GM19023 (cell line): ENCODE measurements around the gene KIAA1549.
"Not testable (repeated sequence)": the region's sequence is repeated elsewhere in the genome, so short reads cannot be mapped to it uniquely, and the experiment has no call there.

Experiments used
- ATAC-seq: cut with Tn5 transposase; IDR thresholded peaks from one replicate; pipeline ENCODE4 v1.9.1; 2021; ENCODE audit warnings: mild to moderate bottlenecking, moderate library complexity; ENCODE audit not compliant: unreplicated experiment

The KIAA1549 gene

DNA sequence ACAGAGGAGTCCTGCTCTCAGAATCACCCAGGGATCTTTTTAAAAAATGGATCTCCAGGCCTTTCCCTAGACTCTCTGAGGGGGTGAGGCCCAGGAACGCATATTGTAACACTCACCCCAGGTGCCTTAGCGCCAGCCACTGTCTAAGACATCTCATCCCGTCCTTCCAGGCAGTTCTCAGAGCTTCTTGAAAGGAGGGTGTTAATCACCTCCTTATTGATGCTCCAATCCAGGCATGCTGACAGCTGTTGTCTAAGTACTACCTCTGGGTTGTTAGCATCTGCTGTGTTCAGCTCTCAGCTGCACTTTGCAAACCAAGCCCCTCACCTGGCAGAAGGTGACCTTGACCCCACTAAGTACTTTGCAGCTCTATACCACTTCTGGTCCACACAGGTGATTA lies 36.0 kb downstream of the KIAA1549 start:
- ATAC-seq: no peak

GRCh38 chr7:138944592-138944991 lies 36.6 kb downstream of the KIAA1549 start:
- no peak for ATAC-seq

DNA sequence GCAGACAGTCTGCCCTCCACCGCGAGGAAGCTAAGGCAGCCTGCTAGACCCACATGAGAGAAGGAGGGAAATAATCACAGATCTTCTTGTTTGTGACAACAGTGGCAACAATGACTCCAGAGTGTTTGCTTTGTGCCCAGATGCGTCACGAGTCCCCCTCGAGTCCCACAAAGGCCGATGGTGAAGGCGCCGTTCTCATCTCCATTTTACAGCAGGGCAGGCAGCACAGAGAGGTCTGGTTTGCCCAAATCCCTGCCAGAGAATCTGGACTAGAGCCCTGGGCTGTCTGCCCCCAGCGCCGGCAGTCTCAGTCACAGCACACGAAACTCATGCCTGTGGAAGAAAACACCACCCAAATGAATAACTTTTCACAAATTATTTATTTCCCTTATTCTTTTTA lies 38.1 kb downstream of the KIAA1549 start:
- no peak for ATAC-seq

- ATAC-seq: no peak
These were observed 39.6 kb downstream of the KIAA1549 start for GRCh38 chr7:138941545-138941944.

GRCh38 chr7:138940602-138941001 lies 40.6 kb downstream of the KIAA1549 start:
- ATAC-seq: not testable (repeated sequence)

DNA sequence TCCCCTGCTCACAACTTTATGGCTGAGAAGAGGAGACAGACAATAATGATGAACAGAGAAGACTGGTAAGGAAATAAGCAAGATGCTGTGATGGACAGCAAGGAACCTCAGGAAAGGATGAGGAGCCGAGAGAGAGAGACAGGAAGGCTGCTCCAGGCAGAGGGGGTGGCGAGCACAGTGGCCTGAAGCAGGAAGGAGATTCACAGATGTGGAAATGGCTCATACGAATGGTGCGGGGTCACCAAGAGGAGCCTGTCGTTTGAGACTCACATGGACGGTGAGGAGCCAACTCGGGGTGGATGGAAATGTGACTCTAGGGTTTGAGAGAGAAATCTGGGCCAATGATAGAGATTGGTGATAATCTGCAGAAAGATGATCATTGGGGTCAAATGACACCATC lies 43.7 kb downstream of the KIAA1549 start:
- no peak for ATAC-seq

DNA sequence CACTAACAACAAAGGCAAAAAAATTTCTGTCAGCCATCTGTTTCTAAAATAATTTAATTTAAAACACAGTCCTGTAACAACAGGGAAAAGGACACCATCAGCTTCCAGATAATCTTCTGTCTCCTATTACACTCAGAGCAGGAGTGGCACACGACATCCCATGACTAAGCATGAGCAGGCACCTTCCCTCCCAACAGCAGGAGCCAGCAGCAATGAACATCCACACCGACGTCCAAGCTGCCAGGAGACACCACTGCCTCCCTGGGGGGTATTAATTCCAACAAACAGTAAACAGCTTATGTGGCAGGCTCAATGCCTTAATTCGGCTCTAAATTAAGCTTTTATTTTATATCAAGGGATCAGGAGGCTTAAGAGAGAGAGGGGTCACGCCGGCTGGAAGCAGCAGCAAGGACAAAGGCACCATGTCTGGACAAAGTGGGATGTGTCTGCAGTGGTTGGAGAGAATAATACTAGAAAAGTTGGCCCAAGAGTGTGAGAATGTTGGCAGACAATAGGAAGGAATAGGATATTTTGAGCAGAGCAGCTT lies 45.7 kb downstream of the KIAA1549 start:
- ATAC-seq: no peak

DNA sequence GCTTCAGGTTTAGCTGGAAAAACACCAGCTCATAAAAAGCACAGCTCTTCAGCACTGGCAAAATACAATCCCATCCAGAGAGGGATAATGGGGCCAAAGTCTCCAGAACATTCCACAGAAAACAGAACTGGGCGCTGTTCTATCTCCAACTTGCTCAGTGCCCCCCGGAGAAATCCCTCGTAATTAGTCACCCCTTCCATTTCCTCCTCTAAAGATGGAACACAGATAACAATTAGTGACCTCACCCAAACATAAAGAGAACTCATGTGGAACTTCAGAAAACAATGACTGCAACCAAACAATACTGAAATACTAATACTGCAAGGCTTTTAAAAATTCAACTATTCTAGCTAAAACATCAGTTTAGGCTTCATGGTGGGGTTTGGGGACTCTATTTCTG lies 46.3 kb downstream of the KIAA1549 start:
- no peak for ATAC-seq

GRCh38 chr7:138934367-138934766 lies 46.8 kb downstream of the KIAA1549 start:
- no peak for ATAC-seq

GRCh38 chr7:138932870-138933269 lies 48.3 kb downstream of the KIAA1549 start:
- ATAC-seq: no peak

- ATAC-seq: no peak
These were observed 48.8 kb downstream of the KIAA1549 start for GRCh38 chr7:138932427-138932826.

DNA sequence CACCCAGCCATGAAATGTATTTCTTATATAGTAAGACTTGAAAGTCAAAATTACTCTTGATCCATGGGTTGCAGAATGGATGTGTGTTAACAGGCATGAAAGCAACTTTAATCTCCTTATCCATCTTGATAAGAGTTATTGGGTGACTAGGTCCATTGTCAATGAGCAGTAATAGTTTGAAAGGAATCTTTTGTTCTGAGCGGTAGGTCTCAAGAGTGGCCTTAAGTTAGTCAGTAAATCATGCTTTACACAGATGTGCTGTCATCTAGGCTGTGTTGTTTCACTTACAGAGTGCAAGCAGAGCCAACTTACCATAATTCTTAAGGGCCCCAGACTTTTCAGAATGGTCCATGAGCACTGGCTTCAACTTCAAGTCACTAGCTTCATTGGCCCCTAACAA lies 51.2 kb downstream of the KIAA1549 start:
- ATAC-seq: no peak

GRCh38 chr7:138926241-138926612 lies 55.0 kb downstream of the KIAA1549 start:
- peak; percentile 21 for ATAC-seq

DNA sequence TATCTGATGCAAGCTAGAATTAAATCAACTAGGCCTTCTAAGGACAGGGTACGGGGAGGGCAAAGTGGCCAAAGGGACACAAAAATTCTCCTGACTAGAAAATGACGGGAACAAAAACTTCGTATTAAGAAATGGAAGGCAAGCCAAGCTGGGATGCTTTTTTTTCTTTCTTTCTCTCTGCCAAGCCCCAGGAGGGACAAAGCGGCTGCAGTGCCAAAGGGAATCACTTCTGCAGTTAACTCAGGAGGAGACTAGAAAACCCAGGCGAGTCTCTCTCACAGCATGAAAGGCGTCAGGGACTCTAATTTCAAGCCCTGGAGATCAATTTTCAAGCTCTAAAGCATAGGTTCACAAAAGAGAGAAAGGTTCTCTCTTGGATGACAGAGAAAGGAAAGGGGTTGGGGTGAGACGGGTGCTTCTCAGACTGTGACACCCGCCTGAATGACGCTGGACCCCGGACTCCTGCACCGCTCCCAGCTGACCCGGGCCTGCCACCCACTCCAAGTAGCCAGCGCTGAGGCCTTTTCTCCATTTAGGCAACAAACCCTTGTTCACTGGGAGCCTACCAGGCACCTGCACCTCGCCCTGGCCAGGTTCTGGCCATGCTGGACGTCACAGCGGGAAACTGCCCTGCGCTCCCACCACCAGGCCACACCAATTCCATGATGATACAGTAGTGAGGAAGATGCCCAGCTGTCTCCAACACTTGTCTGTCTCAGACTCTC lies 56.5 kb downstream of the KIAA1549 start:
- ATAC-seq: no peak

- no peak for ATAC-seq
These were observed 59.9 kb downstream of the KIAA1549 start for GRCh38 chr7:138921277-138921676.

GRCh38 chr7:138919911-138920310 lies 61.3 kb downstream of the KIAA1549 start:
- no peak for ATAC-seq

GRCh38 chr7:138919216-138919615 lies 62.0 kb downstream of the KIAA1549 start:
- no peak for ATAC-seq

DNA sequence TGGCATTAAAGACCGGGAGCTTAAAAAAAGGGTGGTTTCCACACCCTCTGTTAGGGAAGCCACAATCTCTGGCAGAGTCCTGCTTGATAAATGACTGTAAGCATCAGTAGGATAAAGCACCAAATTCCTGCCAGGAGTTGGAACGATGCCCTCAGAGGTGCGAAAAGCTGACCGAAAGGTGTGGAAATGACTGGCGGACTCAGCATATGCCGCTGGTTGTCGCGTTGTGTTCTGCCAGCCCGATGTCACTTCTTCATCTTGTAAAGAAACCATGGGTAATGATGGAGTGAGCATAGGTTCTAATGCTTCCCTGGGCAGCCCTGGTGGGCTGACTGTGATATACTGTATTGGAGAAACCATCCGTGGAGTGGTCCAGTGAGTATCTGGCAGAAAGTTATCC lies 62.4 kb downstream of the KIAA1549 start:
- ATAC-seq: no peak

DNA sequence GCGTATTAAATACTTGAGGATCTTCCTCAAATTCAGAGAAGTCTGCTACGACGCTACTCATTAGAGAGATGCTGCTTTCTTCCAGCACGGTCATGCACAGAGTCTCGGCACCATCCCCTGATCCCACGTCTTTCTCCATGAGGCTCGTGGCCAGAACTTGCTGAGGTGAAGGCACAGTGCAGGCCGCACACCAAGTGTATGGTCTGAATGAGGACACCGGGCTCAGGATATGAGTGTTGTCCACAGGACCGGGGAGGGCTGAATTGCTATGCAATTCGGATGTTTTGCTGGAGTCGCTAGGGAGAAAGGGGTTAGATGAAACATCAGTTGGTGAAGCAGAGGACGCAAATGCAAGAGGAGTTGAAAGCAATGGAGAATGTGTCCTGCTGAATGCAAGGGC lies 63.0 kb downstream of the KIAA1549 start:
- ATAC-seq: no peak

DNA sequence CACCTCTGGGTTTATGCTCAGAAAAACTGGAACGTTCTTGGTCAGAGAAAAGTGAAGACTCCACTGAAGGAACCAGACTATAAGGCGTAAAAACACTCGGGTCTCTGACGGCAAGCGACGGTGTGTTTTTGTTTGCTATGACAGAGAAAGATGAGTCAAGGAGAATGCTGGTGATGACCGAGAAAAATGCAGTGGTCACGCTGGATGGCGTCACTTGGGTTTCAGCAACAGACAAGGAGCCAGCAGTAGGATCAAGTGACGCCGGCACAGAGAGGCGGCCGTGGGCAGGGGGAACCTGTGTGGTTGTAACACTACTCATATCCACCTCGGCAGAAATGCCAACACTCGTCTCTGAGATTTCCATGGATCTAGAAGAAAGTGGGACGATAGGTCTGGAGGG lies 63.4 kb downstream of the KIAA1549 start:
- ATAC-seq: no peak

DNA sequence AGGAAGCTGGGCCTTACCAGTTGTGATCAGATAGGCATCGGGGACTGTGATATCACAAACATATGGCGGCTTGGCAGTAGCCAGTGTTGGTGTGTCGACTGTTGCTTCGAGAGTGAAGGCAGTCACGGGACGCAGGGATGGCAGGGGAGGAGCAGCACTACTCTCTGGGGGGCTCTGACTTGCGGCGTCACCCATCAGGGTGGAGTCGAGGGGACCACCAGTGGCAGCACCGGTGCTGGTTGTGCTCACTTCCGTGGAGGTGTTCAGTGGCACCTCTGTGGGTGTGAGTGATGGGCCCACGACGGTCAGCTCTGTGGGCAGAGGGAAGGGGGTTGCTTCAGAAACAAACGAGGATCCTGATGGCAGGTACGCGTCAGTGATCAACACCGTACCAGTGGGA lies 64.5 kb downstream of the KIAA1549 start:
- no peak for ATAC-seq

DNA sequence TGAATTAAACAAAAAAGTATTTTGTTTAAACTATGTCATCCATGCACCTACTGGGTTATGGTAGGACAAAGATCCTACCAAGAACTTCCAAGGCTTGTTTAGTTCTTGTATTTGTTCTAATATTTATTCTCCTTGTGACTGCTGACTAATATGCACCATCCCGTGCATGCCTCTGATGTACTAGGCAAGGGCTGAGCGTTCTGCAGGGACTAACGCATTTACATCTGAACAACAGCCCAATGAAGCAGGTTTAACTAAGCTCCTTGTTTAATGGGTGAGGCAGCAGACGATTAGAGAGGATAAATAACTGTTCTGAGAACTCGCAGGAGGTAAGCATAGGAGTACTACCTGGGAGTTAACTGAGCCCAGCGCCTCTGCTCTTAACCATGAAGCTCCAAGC lies 64.9 kb downstream of the KIAA1549 start:
- ATAC-seq: no peak

- ATAC-seq: no peak
These were observed 67.4 kb downstream of the KIAA1549 start for GRCh38 chr7:138913783-138914182.
